TTC549 (cell line): ENCODE measurements around the gene RIPOR2.
"Not testable (repeated sequence)": the region's sequence is repeated elsewhere in the genome, so short reads cannot be mapped to it uniquely, and the experiment has no call there.

Experiments
- FAIRE-seq: peaks from 2 replicates; lab custom pipeline; 2012; peaks lifted over from hg19 to GRCh38; lab: Jason Lieb, UNC

The RIPOR2 gene

GRCh38 chr6:24951811-24952299 lies 16.1 kb upstream of the RIPOR2 start:
- no peak for FAIRE-seq

- no peak for FAIRE-seq
These were observed 14.6 kb upstream of the RIPOR2 start for GRCh38 chr6:24950218-24950941.

- no peak for FAIRE-seq
These were observed 13.3 kb upstream of the RIPOR2 start for GRCh38 chr6:24949020-24949569.

DNA sequence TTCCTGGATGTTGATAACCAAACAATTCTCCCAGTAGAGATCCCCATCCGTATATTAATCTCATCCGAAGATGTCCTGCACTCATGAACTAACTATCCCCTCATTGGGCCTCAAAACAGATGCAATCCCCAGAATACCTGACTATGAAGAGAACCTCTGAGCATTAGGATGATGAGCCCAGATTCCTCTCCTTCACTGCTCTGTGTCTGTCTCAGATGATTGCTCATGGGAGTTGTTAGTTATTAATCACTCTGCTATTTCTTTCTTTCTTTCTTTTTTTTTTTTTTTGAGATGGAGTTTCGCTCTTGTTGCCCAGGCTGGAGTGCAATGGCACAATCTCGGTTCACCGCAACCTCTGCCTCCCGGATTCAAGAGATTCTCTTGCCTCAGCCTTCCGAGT lies 12.5 kb upstream of the RIPOR2 start:
- not testable (repeated sequence) for FAIRE-seq

GRCh38 chr6:24947636-24948035 lies 11.9 kb upstream of the RIPOR2 start:
- no peak for FAIRE-seq

- no peak for FAIRE-seq
These were observed 9.3 kb upstream of the RIPOR2 start for GRCh38 chr6:24945054-24945453.

GRCh38 chr6:24943774-24944173 lies 8.0 kb upstream of the RIPOR2 start:
- FAIRE-seq = no peak

GRCh38 chr6:24940311-24940917 lies 4.7 kb upstream of the RIPOR2 start:
- FAIRE-seq = no peak

- FAIRE-seq = no peak
These were observed 1.0 kb upstream of the RIPOR2 start for GRCh38 chr6:24936641-24937317.

DNA sequence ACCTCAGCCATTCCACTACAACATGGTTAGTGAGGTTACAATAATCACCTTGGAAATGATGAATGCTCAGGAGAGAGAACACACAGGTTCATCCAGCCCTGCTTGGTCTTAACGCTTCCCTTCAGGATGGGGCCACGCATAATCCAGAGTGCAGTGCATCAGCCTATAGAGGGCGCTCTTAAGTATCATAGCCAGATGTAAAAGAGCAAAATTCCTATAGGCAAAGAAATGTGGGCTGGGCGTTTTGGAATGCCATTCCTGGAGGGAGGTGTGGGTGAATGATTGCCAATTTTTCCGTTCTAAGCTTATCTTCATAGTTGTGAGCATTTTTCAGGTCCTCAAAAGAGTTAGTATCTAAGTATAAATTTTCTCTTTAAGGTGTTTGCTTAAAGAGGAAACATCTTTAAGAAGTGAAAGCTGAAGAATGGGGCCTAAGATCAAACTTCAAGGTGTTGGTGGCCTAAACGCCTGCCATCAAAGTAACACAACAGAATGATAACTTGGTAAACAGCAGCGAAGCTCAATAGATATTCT lies 1.8 kb downstream of the RIPOR2 start:
- no peak for FAIRE-seq

- no peak for FAIRE-seq
These were observed 2.5 kb downstream of the RIPOR2 start for GRCh38 chr6:24933266-24933665.

GRCh38 chr6:24932832-24933231 lies 2.9 kb downstream of the RIPOR2 start:
- FAIRE-seq = no peak

DNA sequence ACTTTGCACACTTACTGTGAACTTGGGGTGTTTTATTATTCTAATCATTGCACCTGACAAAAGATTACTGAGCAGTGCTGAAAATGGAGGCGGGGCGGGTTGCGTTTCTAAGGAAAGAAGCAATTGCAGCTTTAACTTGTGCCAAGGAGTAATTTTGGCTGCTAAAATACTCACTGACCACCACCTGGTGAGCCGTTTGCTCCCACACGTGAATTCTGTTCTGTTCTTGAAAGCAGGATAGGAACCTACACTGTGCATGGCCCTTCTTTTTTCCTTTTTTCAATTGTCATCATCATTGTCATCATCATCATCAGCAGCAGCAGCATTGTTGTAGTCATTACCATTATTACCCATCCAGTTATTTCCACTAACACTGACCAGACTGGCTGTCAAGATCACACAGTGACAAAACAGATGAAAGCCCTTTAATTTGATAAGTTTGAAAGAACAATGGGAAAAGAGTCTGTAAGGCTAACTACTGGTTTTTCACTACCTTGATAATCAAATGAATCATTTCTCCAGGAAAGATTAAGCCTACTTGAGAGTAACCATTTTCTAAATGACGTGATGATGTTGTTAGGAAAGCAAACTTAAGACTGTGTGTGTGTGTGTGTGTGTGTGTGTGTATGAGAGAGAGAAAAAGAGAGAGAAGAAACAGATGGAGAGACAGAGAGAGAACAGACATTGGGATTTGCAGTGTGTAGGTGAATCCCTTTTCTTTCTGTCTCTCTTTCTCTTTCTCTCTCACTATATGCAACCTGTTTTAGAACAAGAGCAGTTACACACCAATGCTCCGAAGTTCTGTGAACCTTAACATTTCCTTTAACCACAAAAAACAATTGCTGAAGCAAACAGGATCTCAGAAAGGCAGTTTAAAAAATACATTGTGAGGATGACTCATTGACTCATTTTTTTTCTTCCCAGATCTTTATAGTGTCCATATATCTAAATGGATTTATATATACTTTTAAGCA lies 3.8 kb downstream of the RIPOR2 start:
- FAIRE-seq = no peak

DNA sequence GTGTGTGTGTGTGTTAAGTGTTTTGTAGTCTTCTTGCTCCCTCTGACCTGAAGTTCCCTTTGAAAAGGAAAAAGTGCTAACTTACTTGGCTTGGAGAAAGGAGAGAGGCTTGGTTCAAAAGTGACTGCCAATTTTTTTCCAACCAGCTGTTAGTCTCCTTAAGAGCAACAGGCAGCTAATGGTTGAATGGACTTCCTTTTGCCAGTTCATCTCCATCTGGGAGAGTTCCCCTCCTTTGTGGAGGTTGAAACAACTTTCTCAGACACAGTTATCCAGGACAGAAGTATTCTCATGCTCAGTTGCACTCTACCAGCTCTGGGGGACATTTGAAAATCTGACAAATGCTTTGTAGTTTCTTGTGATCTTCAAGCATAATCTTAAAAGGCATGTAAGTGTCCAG lies 4.5 kb downstream of the RIPOR2 start:
- FAIRE-seq = no peak

- FAIRE-seq = no peak
These were observed 5.3 kb downstream of the RIPOR2 start for GRCh38 chr6:24930431-24930871.

DNA sequence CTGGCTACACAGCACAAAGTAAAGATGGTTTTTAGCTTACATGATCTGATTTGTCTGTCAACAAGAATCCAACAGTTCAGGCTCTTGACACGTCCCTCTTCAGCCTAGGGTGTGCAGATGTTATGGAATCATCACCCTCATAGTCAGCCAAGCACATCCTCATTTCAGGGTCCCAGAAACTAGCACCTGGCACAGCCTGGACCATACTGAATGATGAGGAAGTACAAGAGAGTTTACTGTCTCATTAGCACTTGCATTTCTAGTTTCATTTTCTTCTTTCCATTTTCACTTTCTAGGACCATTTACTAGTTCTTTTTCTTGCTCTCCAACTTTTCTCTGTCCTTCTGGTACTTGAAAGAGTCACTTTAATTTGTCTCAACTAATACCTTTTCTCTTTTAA lies 6.5 kb downstream of the RIPOR2 start:
- no peak for FAIRE-seq

DNA sequence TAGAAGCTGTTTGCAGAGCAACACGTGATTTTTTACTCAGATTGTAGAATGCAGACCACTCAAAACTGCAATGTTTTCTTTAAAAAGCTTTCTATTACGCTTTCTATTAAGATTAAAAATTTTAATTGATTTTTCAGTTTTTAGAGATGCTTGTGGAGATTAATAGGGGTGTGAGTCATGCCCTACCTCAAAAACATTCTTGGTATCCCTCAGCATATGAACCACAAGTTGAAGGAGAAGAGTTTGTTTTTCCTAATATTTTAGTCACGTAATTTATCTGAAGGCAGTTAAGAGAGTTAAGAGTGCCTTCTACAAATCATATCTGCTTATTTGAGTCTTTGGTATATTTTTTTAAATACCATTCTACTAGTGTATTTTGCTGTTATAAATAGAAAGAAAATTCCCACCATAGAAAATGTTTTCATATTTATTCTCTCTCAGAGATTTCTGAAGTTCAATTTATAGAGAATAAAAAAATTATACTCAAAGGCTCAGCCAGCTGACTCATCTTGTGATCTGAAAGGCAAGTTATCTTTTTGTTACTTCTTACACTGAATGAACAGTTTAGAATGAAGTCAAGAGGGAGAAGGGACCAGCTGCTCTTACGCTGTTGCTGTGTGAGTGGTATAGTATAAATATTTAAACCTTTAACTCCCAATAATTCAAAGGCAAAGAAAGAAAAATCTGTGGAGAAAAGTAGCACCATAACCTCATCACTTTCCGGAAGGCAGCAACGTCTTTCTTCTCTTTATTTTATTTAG lies 7.6 kb downstream of the RIPOR2 start:
- no peak for FAIRE-seq

DNA sequence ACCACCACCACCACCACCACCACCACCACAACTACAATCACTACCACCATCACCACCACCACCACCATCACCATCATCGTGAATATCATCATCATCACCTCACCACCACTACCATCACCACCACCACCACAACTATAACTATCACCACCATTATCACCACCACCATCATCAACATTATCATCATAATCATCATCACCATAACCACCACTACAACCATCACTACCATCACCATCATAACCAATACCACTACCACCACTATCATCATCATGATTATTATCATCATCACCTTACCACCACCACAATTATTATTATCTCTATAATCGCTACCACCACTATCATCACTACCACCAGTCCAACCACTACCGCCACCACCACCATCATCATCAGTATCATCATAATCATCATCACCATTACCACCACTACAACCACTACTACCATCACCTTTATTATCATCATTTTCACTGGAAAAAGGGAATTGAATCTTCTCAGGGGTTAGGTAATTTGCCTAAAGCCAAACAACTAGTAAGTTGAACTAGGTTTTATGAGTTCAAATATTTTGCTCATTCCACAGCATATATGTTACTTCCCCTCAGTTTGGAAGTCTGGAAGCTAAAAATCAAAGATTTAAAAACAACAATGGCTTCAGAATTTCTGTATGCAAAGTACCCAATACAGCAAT lies 8.3 kb downstream of the RIPOR2 start:
- no peak for FAIRE-seq

GRCh38 chr6:24926647-24927046 lies 9.1 kb downstream of the RIPOR2 start:
- FAIRE-seq = not testable (repeated sequence)

DNA sequence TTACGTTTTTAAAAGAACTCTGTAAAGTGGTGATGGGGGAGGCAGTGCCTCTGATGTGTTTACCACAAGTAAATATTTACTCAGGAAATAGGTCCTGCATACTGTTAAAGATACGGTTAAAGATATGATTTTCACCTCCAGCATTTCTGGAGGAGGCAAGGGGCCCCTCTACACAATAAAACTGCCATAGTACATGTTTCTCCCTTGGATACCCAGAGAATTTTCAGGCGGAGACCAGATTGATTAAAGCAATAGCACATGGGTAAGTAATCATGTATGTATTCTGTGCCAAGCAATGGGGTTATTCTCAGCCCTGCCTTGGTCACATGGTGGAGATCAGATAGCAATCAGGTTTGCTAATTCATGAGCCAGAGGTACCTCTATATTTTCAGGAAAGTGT lies 9.6 kb downstream of the RIPOR2 start:
- FAIRE-seq = no peak
